BLaER1 (cell line): ENCODE results near the gene SYVN1.
A peak's percentile ranks its signal among the peaks of the same experiment; 100 is the strongest.

Experiments used
- H3K27ac ChIP-seq: shearing (Covaris generic); formaldehyde crosslinking; 2 replicates; pipeline ENCODE4 v1.8.1; 2022
- H3K27me3 ChIP-seq: shearing (Covaris generic); formaldehyde crosslinking; 2 replicates; pipeline ENCODE4 v1.8.1; 2022
- H3K36me3 ChIP-seq: shearing (Covaris generic); formaldehyde crosslinking; 2 replicates; pipeline ENCODE4 v1.8.1; 2022
- H3K4me1 ChIP-seq: shearing (Covaris generic); formaldehyde crosslinking; 2 replicates; pipeline ENCODE4 v1.8.1; 2022
- H3K4me2 ChIP-seq: shearing (Covaris generic); formaldehyde crosslinking; 2 replicates; pipeline ENCODE4 v1.8.1; 2022
- H3K4me3 ChIP-seq: shearing (Covaris generic); formaldehyde crosslinking; 2 replicates; pipeline ENCODE4 v1.8.1; 2022
- H3K9ac ChIP-seq: shearing (Covaris generic); formaldehyde crosslinking; 2 replicates; pipeline ENCODE4 v1.8.1; 2022
- H3K9me3 ChIP-seq: shearing (Covaris generic); formaldehyde crosslinking; 2 replicates; pipeline ENCODE4 v1.8.1; 2022
- H4K20me1 ChIP-seq: shearing (Covaris generic); formaldehyde crosslinking; 2 replicates; pipeline ENCODE4 v1.8.1; 2022
- Cebpa-rat ChIP-seq: shearing (Covaris generic); IDR thresholded peaks from 2 replicates; pipeline ENCODE4 v1.8.1; 2022

The SYVN1 gene

GRCh38 chr11:65107078-65107477, 27.2 kb downstream of the SYVN1 start:
- Histone ChIP-seq H3K4me2 (no peak overlapping the region), H3K9ac (no peak overlapping the region), H3K27me3 (no peaks in the 10 kb centered on the region), H3K4me1 (peaks cover 18% of the 10 kb centered on the region), H4K20me1 (peaks cover 50% of the 10 kb centered on the region), H3K27ac (no peak overlapping the region), H3K36me3 (peaks cover 70% of the 10 kb centered on the region), H3K4me3 (no peak overlapping the region), H3K9me3 (no peaks in the 10 kb centered on the region)
- no peak for TF ChIP-seq Cebpa-rat

- Histone ChIP-seq H3K9me3 (no peaks in the 10 kb centered on the region), H3K4me1 (no peaks in the 10 kb centered on the region), H3K27me3 (no peaks in the 10 kb centered on the region), H3K4me2 (no peak overlapping the region), H3K36me3 (peaks cover 77% of the 10 kb centered on the region), H3K4me3 (no peak overlapping the region), H3K9ac (no peak overlapping the region), H3K27ac (no peak overlapping the region), H4K20me1 (peaks cover 42% of the 10 kb centered on the region)
- TF ChIP-seq Cebpa-rat: no peak
Measured at GRCh38 chr11:65104628-65105027, 29.7 kb downstream of the SYVN1 start.

- Histone ChIP-seq H3K4me1 (no peaks in the 10 kb centered on the region), H3K9me3 (no peaks in the 10 kb centered on the region), H4K20me1 (peaks cover 52% of the 10 kb centered on the region), H3K36me3 (peaks cover 77% of the 10 kb centered on the region), H3K9ac (no peak overlapping the region), H3K27me3 (no peaks in the 10 kb centered on the region), H3K27ac (no peak overlapping the region), H3K4me3 (no peak overlapping the region), H3K4me2 (no peak overlapping the region)
- no peak for TF ChIP-seq Cebpa-rat
Measured at GRCh38 chr11:65103476-65103875, 30.8 kb downstream of the SYVN1 start.

- Histone ChIP-seq H3K4me1 (peaks cover 1% of the 10 kb centered on the region), H3K4me3 (no peak overlapping the region), H3K36me3 (peaks cover 77% of the 10 kb centered on the region), H3K9ac (no peak overlapping the region), H3K27ac (no peak overlapping the region), H3K4me2 (no peak overlapping the region), H3K27me3 (no peaks in the 10 kb centered on the region), H3K9me3 (no peaks in the 10 kb centered on the region), H4K20me1 (peaks cover 53% of the 10 kb centered on the region)
- no peak for TF ChIP-seq Cebpa-rat
Measured at GRCh38 chr11:65102142-65103095, 31.9 kb downstream of the SYVN1 start.

GRCh38 chr11:65100674-65101350, 33.5 kb downstream of the SYVN1 start:
- Histone ChIP-seq H3K27ac (no peak overlapping the region), H3K4me3 (no peak overlapping the region), H3K27me3 (no peaks in the 10 kb centered on the region), H4K20me1 (peaks cover 53% of the 10 kb centered on the region), H3K4me1 (peaks cover 10% of the 10 kb centered on the region), H3K9me3 (no peaks in the 10 kb centered on the region), H3K36me3 (peaks cover 68% of the 10 kb centered on the region), H3K4me2 (no peak overlapping the region), H3K9ac (no peak overlapping the region)
- TF ChIP-seq Cebpa-rat: no peak

- Histone ChIP-seq H3K4me1 (peaks cover 13% of the 10 kb centered on the region), H3K36me3 (peaks cover 43% of the 10 kb centered on the region), H3K9ac (peak overlapping the region; percentile 93; the same call in 1 of the 2 replicates), H3K4me2 (peak overlapping the region; percentile 95), H3K27ac (no peak overlapping the region), H4K20me1 (peaks cover 23% of the 10 kb centered on the region), H3K27me3 (no peaks in the 10 kb centered on the region), H3K9me3 (no peaks in the 10 kb centered on the region), H3K4me3 (peak overlapping the region; percentile 79)
- no peak for TF ChIP-seq Cebpa-rat
Measured at GRCh38 chr11:65096926-65097325, 37.4 kb downstream of the SYVN1 start.

GRCh38 chr11:65095974-65096806, 38.1 kb downstream of the SYVN1 start, which contains the start of gene VPS51:
Gene VPS51 (plus strand): TSS chr11:65096214. CDS start chr11:65096251, 37 bp downstream.
- H4K20me1 ChIP-seq: peaks cover 20% of the 10 kb centered on the region
- peaks cover 13% of the 10 kb centered on the region for H3K4me1 ChIP-seq
- H3K9me3 ChIP-seq: no peaks in the 10 kb centered on the region
- peak within 1 kb of the TSS; percentile 79 for H3K4me3 ChIP-seq
- TF ChIP-seq Cebpa-rat: no peak
- H3K4me2 ChIP-seq: peak within 1 kb of the TSS; percentile 95
- no peaks in the 10 kb centered on the region for H3K27me3 ChIP-seq
- peak within 1 kb of the TSS; percentile 89 for H3K27ac ChIP-seq
- peaks cover 35% of the 10 kb centered on the region for H3K36me3 ChIP-seq
- H3K9ac ChIP-seq: peak within 1 kb of the TSS; percentile 93

- Histone ChIP-seq H3K4me1 (peaks cover 19% of the 10 kb centered on the region), H3K36me3 (peaks cover 28% of the 10 kb centered on the region), H4K20me1 (peaks cover 20% of the 10 kb centered on the region), H3K9me3 (no peaks in the 10 kb centered on the region), H3K27me3 (no peaks in the 10 kb centered on the region), H3K27ac (peak overlapping the region; percentile 89), H3K4me2 (peak overlapping the region; percentile 95), H3K4me3 (no peak overlapping the region; the same call in 1 of the 2 replicates), H3K9ac (peak overlapping the region; percentile 93)
- TF ChIP-seq Cebpa-rat: no peak
Measured at GRCh38 chr11:65095427-65095826, 38.9 kb downstream of the SYVN1 start.

GRCh38 chr11:65090628-65091027, 43.7 kb downstream of the SYVN1 start:
- H3K4me1 ChIP-seq: peaks cover 9% of the 10 kb centered on the region; the same call in 1 of the 2 replicates
- H3K9me3 ChIP-seq: no peaks in the 10 kb centered on the region
- H4K20me1 ChIP-seq: no peaks in the 10 kb centered on the region
- no peak overlapping the region for H3K27ac ChIP-seq
- H3K9ac ChIP-seq: 0 out of 2 replicates have a peak overlapping the region, but pooled peaks have one; percentile 45
- no peak for TF ChIP-seq Cebpa-rat
- H3K36me3 ChIP-seq: peaks cover 43% of the 10 kb centered on the region
- no peaks in the 10 kb centered on the region for H3K27me3 ChIP-seq
- H3K4me3 ChIP-seq: no peak overlapping the region
- H3K4me2 ChIP-seq: peak overlapping the region; percentile 26; the same call in 1 of the 2 replicates
